GM23338 (cell line): Measurements from ENCODE around the gene DNAJC15.

Source experiments
- CREB1 ChIP-seq: fragments of 250-450 bp; sonication (Bioruptor Pico); IDR thresholded peaks from 2 replicates; pipeline ENCODE4 v1.5.0; 2020; ENCODE audit warnings: low read depth, mild to moderate bottlenecking, moderate library complexity
- EZH2 ChIP-seq: fragments of 200-600 bp; sonication (generic); IDR thresholded peaks from one replicate; pipeline ENCODE4 v1.8.0; 2017; ENCODE audit warnings: antibody characterized with exemption, mild to moderate bottlenecking, low read depth; ENCODE audit not compliant: unreplicated experiment
- EZH2phosphoT487 ChIP-seq: fragments of 200-600 bp; sonication (generic); IDR thresholded peaks from one replicate; pipeline ENCODE4 v1.8.1; 2018; ENCODE audit warnings: antibody characterized with exemption; ENCODE audit not compliant: unreplicated experiment
- NANOG ChIP-seq: IDR thresholded peaks from 2 replicates; pipeline ENCODE4 v1.6.1; 2016; ENCODE audit warnings: antibody characterized with exemption, borderline replicate concordance
- POLR2AphosphoS5 ChIP-seq: IDR thresholded peaks from 2 replicates; pipeline ENCODE4 v1.6.1; 2016; ENCODE audit warnings: antibody characterized with exemption, low read depth
- TF ChIP-seq, protein P1 (sequence below), 2 experiments: fragments of 200-600 bp in 1 of 2; sonication (generic) in 1 of 2; conservative IDR thresholded peaks; 2 replicates each; pipeline versions ENCODE4 v1.5.1 to v1.6.1; 2016 to 2017; ENCODE audit warnings: antibody characterized with exemption in 2 of 2, low read depth in 2 of 2, mild to moderate bottlenecking in 2 of 2, moderate library complexity in 1 of 2

DNA sequence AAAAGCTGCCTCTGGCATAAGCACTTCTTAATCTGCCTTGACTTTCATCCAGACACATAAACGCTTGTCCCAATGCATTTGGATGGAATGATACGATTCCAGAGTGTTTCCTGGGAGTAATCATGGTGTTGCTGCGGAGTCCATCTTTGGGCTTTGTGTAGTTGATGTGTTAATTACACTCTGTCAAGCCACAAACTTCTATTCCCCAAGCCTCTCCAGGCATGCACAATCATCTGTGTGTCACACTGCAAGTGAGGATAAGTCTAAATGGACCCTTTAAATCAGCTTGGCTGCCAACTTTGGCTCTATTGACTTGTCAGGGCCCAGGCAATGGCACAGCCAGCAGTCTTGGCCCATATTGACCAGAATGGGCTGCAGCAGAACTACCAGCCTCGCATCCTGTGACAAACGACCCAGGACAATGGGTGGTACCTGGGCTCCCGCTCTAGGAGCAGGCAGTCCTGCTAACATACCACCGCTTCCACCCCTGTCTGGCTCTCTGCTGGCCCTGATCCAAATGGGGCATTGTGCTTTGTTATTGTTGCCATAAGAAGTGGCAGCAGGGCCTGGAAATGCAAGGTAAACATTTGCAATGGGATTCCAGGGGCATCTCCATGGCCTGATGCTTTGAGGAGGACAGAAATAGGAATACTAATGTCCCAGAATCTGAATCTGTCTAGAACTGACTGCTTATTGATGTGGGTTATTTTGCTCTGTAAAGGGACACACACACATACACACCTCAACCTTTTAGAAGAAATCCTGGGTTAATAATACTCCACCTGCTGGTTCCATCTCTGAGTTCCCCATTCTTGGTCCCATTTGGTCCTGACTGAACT is 127.2 kb downstream of the DNAJC15 start:
- TF ChIP-seq EZH2phosphoT487, result no peak
- TF ChIP-seq, protein P1, sequence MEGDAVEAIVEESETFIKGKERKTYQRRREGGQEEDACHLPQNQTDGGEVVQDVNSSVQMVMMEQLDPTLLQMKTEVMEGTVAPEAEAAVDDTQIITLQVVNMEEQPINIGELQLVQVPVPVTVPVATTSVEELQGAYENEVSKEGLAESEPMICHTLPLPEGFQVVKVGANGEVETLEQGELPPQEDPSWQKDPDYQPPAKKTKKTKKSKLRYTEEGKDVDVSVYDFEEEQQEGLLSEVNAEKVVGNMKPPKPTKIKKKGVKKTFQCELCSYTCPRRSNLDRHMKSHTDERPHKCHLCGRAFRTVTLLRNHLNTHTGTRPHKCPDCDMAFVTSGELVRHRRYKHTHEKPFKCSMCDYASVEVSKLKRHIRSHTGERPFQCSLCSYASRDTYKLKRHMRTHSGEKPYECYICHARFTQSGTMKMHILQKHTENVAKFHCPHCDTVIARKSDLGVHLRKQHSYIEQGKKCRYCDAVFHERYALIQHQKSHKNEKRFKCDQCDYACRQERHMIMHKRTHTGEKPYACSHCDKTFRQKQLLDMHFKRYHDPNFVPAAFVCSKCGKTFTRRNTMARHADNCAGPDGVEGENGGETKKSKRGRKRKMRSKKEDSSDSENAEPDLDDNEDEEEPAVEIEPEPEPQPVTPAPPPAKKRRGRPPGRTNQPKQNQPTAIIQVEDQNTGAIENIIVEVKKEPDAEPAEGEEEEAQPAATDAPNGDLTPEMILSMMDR (conservative IDR thresholded peaks at IDR 0.05; ENCODE audit: low read depth in 2 of 2), result no peak
- TF ChIP-seq EZH2, result no peak
- TF ChIP-seq POLR2AphosphoS5, result no peak
- no peak for TF ChIP-seq CREB1
- no peak for TF ChIP-seq NANOG
